ENCODE data around the gene CDR2. TPM values are rescaled to one million over a fixed set of nuclear protein-coding genes. Genes with fewer than 3 reads are reported as not detected.

CDR2 gene
- total RNA-seq, 1 experiment from 2014 or later, result 7.2 TPM

GRCh38 chr16:22386976-22387375 is 12.6 kb upstream of the CDR2 start:
- Histone ChIP-seq H2AFZ (ENCODE audit: low read length) (no peak overlapping the region), H3K4me1 (ENCODE audit: low read length) (no peaks in the 10 kb centered on the region), H3K9me3 (ENCODE audit: low read length) (no peaks in the 10 kb centered on the region), H3K36me3 (ENCODE audit: insufficient read depth, low read length) (no peaks in the 10 kb centered on the region), H3K4me3 (ENCODE audit: low read length) (no peak overlapping the region), H3K9ac (ENCODE audit: low read length) (no peak overlapping the region), H3K79me2 (ENCODE audit: low read length) (no peaks in the 10 kb centered on the region), H3K27ac (ENCODE audit: low read length) (no peak overlapping the region), H4K20me1 (ENCODE audit: insufficient read depth, low read depth, low read length) (no peaks in the 10 kb centered on the region), H3K4me2 (ENCODE audit: low read depth, low read length, poor library complexity, severe bottlenecking) (no peak overlapping the region), H3K27me3 (ENCODE audit: low read length) (no peaks in the 10 kb centered on the region), H3K9me2 (replicated peaks; ENCODE audit: insufficient read depth, low read length) (no peaks in the 10 kb centered on the region)
- no peak for DNase-seq

- Histone ChIP-seq H2AFZ (ENCODE audit: low read length) (no peak overlapping the region), H3K27me3 (ENCODE audit: low read length) (no peaks in the 10 kb centered on the region), H3K9ac (ENCODE audit: low read length) (no peak overlapping the region), H4K20me1 (ENCODE audit: insufficient read depth, low read depth, low read length) (no peaks in the 10 kb centered on the region), H3K4me3 (ENCODE audit: low read length) (no peak overlapping the region), H3K4me1 (ENCODE audit: low read length) (no peaks in the 10 kb centered on the region), H3K79me2 (ENCODE audit: low read length) (no peaks in the 10 kb centered on the region), H3K36me3 (ENCODE audit: insufficient read depth, low read length) (no peaks in the 10 kb centered on the region), H3K9me2 (replicated peaks; ENCODE audit: insufficient read depth, low read length) (no peaks in the 10 kb centered on the region), H3K27ac (ENCODE audit: low read length) (no peak overlapping the region), H3K9me3 (ENCODE audit: low read length) (no peaks in the 10 kb centered on the region), H3K4me2 (ENCODE audit: low read depth, low read length, poor library complexity, severe bottlenecking) (no peak overlapping the region)
- no peak for DNase-seq
These were observed 10.8 kb upstream of the CDR2 start for GRCh38 chr16:22385196-22385595.

DNA sequence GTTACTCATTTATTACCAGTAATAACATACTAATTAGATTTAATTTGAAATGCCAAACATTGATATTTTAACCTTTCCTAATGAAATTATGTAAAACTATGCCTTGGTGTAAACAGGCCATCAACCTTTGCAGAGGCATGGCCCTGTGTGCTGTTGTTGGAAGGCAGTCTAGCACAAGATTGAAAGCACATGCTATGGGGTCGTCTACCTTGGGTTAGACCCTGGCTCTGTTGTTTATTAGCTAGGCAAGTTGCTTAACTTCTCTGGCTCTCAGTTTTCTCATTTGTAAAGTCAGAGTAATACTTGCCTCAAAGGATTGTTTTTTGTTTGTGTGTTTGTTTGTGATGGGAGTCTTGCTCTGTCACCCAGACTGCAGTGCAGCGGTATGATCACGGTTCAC is 9.4 kb upstream of the CDR2 start:
- no peak overlapping the region for H3K27ac ChIP-seq (ENCODE audit: low read length)
- no peak for DNase-seq
- no peaks in the 10 kb centered on the region for H3K27me3 ChIP-seq (ENCODE audit: low read length)
- no peak overlapping the region for H2AFZ ChIP-seq (ENCODE audit: low read length)
- H3K36me3 ChIP-seq (ENCODE audit: insufficient read depth, low read length), result no peaks in the 10 kb centered on the region
- no peaks in the 10 kb centered on the region for H3K9me3 ChIP-seq (ENCODE audit: low read length)
- H3K4me2 ChIP-seq (ENCODE audit: low read depth, low read length, poor library complexity, severe bottlenecking), result no peak overlapping the region
- H3K4me3 ChIP-seq (ENCODE audit: low read length), result no peak overlapping the region
- H3K4me1 ChIP-seq (ENCODE audit: low read length), result no peaks in the 10 kb centered on the region
- H3K9ac ChIP-seq (ENCODE audit: low read length), result no peak overlapping the region
- no peaks in the 10 kb centered on the region for H3K9me2 ChIP-seq (replicated peaks; ENCODE audit: insufficient read depth, low read length)
- no peaks in the 10 kb centered on the region for H4K20me1 ChIP-seq (ENCODE audit: insufficient read depth, low read depth, low read length)
- no peaks in the 10 kb centered on the region for H3K79me2 ChIP-seq (ENCODE audit: low read length)

DNA sequence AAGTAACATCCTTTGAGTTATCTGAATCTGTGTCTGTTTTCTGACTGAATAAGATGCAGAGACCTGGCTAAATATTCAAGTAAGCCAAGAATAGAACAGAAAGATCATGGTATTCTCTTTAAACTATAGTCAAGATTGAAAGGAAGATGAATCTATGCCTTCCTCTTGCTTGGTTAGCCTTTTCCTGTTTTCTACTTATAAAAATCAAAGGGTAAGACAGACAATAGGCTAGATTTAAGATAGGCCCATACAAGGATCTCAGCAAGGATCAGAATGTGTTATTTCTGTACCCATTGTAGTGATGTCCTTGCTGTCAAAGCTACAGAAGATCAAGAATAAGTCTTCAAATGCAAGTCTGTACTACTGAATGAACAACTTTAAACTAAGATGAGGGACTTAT is 7.0 kb upstream of the CDR2 start:
- H3K27me3 ChIP-seq (ENCODE audit: low read length), result no peaks in the 10 kb centered on the region
- no peaks in the 10 kb centered on the region for H3K79me2 ChIP-seq (ENCODE audit: low read length)
- no peaks in the 10 kb centered on the region for H3K9me2 ChIP-seq (replicated peaks; ENCODE audit: insufficient read depth, low read length)
- H3K4me1 ChIP-seq (ENCODE audit: low read length), result no peaks in the 10 kb centered on the region
- H3K9me3 ChIP-seq (ENCODE audit: low read length), result no peaks in the 10 kb centered on the region
- DNase-seq, result no peak
- H3K27ac ChIP-seq (ENCODE audit: low read length), result no peak overlapping the region
- H3K9ac ChIP-seq (ENCODE audit: low read length), result no peak overlapping the region
- no peak overlapping the region for H3K4me3 ChIP-seq (ENCODE audit: low read length)
- no peaks in the 10 kb centered on the region for H3K36me3 ChIP-seq (ENCODE audit: insufficient read depth, low read length)
- no peak overlapping the region for H2AFZ ChIP-seq (ENCODE audit: low read length)
- H3K4me2 ChIP-seq (ENCODE audit: low read depth, low read length, poor library complexity, severe bottlenecking), result no peak overlapping the region
- H4K20me1 ChIP-seq (ENCODE audit: insufficient read depth, low read depth, low read length), result no peaks in the 10 kb centered on the region

- no peak overlapping the region for H3K4me3 ChIP-seq (ENCODE audit: low read length)
- no peaks in the 10 kb centered on the region for H3K9me3 ChIP-seq (ENCODE audit: low read length)
- H4K20me1 ChIP-seq (ENCODE audit: insufficient read depth, low read depth, low read length), result no peaks in the 10 kb centered on the region
- no peak overlapping the region for H3K4me2 ChIP-seq (ENCODE audit: low read depth, low read length, poor library complexity, severe bottlenecking)
- H3K9ac ChIP-seq (ENCODE audit: low read length), result no peak overlapping the region
- H3K27me3 ChIP-seq (ENCODE audit: low read length), result no peaks in the 10 kb centered on the region
- H3K36me3 ChIP-seq (ENCODE audit: insufficient read depth, low read length), result no peaks in the 10 kb centered on the region
- H2AFZ ChIP-seq (ENCODE audit: low read length), result no peak overlapping the region
- DNase-seq, result no peak
- H3K4me1 ChIP-seq (ENCODE audit: low read length), result peaks cover 1% of the 10 kb centered on the region
- H3K9me2 ChIP-seq (replicated peaks; ENCODE audit: insufficient read depth, low read length), result no peaks in the 10 kb centered on the region
- H3K27ac ChIP-seq (ENCODE audit: low read length), result no peak overlapping the region
- no peaks in the 10 kb centered on the region for H3K79me2 ChIP-seq (ENCODE audit: low read length)
These were observed 6.1 kb upstream of the CDR2 start for GRCh38 chr16:22380529-22380928.

GRCh38 chr16:22379656-22380055 is 5.2 kb upstream of the CDR2 start:
- Histone ChIP-seq H3K27ac (ENCODE audit: low read length) (no peak overlapping the region), H3K79me2 (ENCODE audit: low read length) (no peaks in the 10 kb centered on the region)

DNA sequence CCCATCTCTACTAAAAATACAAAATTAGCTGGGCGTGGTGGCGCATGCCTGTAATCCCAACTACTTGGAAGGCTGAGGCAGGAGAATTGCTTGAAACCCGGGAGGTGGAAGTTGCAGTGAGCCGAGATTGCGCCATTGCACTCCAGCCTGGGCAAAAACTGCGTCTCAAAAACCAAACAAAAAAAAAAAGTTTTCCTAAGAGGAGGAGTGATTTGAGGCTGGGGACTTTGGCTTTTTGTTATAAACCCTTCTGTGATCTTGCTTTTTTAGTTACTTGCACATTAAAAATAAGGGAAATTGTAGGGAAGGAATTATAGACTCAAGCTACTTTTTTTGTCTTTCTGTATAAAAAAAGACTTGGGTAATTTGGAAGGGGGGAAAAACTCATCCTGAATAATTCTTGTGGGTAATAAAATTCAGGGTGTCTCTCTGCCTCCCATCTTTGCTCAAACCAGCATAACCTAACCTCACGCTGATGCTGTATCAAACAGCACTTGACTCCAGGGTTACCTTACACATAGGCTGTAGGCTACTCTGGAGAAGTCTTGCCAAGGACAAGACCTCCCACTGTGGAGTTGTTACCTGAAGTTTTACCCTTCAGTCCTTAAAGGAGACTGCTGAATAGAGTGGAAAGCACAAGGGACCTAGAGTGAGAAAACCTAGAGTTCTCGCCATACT is 1.7 kb upstream of the CDR2 start:
- H3K79me2 ChIP-seq (ENCODE audit: low read length), result peaks cover 31% of the 10 kb centered on the region
- no peak overlapping the region for H3K4me3 ChIP-seq (ENCODE audit: low read length)
- no peak overlapping the region for H3K4me2 ChIP-seq (ENCODE audit: low read depth, low read length, poor library complexity, severe bottlenecking)
- no peaks in the 10 kb centered on the region for H3K27me3 ChIP-seq (ENCODE audit: low read length)
- no peaks in the 10 kb centered on the region for H3K9me2 ChIP-seq (replicated peaks; ENCODE audit: insufficient read depth, low read length)
- no peaks in the 10 kb centered on the region for H3K9me3 ChIP-seq (ENCODE audit: low read length)
- H3K4me1 ChIP-seq (ENCODE audit: low read length), result peaks cover 29% of the 10 kb centered on the region
- H3K9ac ChIP-seq (ENCODE audit: low read length), result no peak overlapping the region
- no peak overlapping the region for H2AFZ ChIP-seq (ENCODE audit: low read length)
- no peak for DNase-seq
- H4K20me1 ChIP-seq (ENCODE audit: insufficient read depth, low read depth, low read length), result no peaks in the 10 kb centered on the region
- H3K27ac ChIP-seq (ENCODE audit: low read length), result no peak overlapping the region
- H3K36me3 ChIP-seq (ENCODE audit: insufficient read depth, low read length), result no peaks in the 10 kb centered on the region

More at GRCh38 chr16:22379656-22380055, 5.2 kb upstream of the CDR2 start:
- DNase-seq, result no peak
- Histone ChIP-seq H3K9me2 (replicated peaks; ENCODE audit: insufficient read depth, low read length) (no peaks in the 10 kb centered on the region), H3K36me3 (ENCODE audit: insufficient read depth, low read length) (no peaks in the 10 kb centered on the region), H3K9me3 (ENCODE audit: low read length) (no peaks in the 10 kb centered on the region), H3K9ac (ENCODE audit: low read length) (no peak overlapping the region), H3K27me3 (ENCODE audit: low read length) (no peaks in the 10 kb centered on the region), H3K4me3 (ENCODE audit: low read length) (no peak overlapping the region), H2AFZ (ENCODE audit: low read length) (no peak overlapping the region), H3K4me1 (ENCODE audit: low read length) (peaks cover 9% of the 10 kb centered on the region), H3K4me2 (ENCODE audit: low read depth, low read length, poor library complexity, severe bottlenecking) (no peak overlapping the region), H4K20me1 (ENCODE audit: insufficient read depth, low read depth, low read length) (no peaks in the 10 kb centered on the region)

DNA sequence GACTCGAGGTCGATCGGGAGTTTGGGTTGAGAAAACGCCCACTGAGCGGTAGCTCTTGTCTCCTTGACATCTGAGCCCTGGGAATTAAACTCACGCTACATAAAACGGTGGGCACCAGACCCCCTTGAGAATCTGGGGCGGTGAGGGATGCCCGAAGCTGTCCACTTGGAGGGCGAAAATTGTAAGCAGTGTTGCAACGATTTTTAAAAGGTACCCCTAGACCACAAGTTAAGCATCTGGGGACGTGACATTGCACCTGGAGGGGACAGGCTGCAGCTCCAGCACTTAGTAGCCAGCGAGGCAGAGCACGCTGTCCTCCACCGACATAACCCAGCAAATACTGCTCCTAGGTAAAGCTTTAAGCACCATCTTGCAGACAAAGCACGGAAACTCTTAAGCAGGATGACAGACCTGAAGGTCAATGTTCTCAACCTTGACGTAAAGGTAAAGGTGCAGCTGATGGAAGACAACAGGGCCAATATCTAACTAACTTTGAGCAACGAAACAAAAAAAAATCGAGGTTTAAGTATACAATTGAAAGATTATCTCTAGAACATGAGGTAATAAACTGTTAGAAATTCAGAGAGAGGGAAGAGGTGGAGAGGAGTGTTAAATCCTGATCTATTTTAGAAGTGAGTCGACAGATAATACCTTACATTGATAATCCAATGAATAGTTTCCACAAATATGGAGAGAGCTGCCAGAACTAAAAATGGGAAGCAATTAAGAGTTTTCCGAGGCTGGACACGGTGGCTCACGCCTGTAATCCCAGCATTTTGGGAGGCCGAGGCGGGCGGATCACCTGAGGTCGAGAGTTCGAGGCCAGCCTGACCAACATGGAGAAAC is 921 bp upstream of the CDR2 start:
- DNase-seq, result peak; percentile 58
- no peaks in the 10 kb centered on the region for H3K36me3 ChIP-seq (ENCODE audit: insufficient read depth, low read length)
- no peaks in the 10 kb centered on the region for H3K27me3 ChIP-seq (ENCODE audit: low read length)
- no peak overlapping the region for H3K27ac ChIP-seq (ENCODE audit: low read length)
- peak overlapping the region; percentile 83 for H3K4me3 ChIP-seq (ENCODE audit: low read length)
- H3K4me2 ChIP-seq (ENCODE audit: low read depth, low read length, poor library complexity, severe bottlenecking), result peak overlapping the region; percentile 92
- H2AFZ ChIP-seq (ENCODE audit: low read length), result peak overlapping the region; percentile 90
- H3K9me2 ChIP-seq (replicated peaks; ENCODE audit: insufficient read depth, low read length), result no peaks in the 10 kb centered on the region
- H4K20me1 ChIP-seq (ENCODE audit: insufficient read depth, low read depth, low read length), result no peaks in the 10 kb centered on the region
- peak overlapping the region; percentile 75 for H3K9ac ChIP-seq (ENCODE audit: low read length)
- H3K79me2 ChIP-seq (ENCODE audit: low read length), result peaks cover 37% of the 10 kb centered on the region
- peaks cover 35% of the 10 kb centered on the region for H3K4me1 ChIP-seq (ENCODE audit: low read length)
- H3K9me3 ChIP-seq (ENCODE audit: low read length), result no peaks in the 10 kb centered on the region
